ENCODE data around the gene SRP68.

DNA sequence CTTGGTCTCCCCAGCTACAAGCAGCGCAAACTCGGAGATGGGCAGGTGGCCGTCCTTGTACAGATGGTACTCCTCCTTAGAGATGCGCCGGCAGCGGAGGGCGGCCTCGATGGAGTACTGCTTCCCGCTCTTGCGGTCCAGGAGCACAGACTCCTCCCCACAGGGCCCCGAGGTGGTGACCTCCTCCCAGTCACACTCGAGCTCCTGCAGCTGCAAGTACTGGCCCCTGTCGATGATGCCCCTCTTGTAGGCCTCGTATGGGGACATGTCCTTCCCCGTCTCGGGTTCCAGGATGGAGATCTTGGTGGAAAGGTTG, 64.5 kb downstream of the SRP68 start:
- TF ChIP-seq POLR2A (IDR thresholded peaks at IDR 0.05; ENCODE audit: low read length) (no peak), ZFP36 (IDR thresholded peaks at IDR 0.05; ENCODE audit: borderline replicate concordance, partially characterized antibody) (no peak), NPAS2 (CRISPR knock-in tag; IDR thresholded peaks at IDR 0.05; ENCODE audit: borderline replicate concordance) (no peak), GATA3 (IDR thresholded peaks at IDR 0.05; ENCODE audit: borderline replicate concordance) (no peak), ZC3H11A (IDR thresholded peaks at IDR 0.05) (no peak), EP300 (IDR thresholded peaks at IDR 0.05) (no peak), SMC3 (IDR thresholded peaks at IDR 0.05) (no peak), JUNB (IDR thresholded peaks at IDR 0.05) (no peak), HOXA7 (CRISPR knock-in tag; IDR thresholded peaks at IDR 0.05) (no peak)
- TF ChIP-seq, protein P1, sequence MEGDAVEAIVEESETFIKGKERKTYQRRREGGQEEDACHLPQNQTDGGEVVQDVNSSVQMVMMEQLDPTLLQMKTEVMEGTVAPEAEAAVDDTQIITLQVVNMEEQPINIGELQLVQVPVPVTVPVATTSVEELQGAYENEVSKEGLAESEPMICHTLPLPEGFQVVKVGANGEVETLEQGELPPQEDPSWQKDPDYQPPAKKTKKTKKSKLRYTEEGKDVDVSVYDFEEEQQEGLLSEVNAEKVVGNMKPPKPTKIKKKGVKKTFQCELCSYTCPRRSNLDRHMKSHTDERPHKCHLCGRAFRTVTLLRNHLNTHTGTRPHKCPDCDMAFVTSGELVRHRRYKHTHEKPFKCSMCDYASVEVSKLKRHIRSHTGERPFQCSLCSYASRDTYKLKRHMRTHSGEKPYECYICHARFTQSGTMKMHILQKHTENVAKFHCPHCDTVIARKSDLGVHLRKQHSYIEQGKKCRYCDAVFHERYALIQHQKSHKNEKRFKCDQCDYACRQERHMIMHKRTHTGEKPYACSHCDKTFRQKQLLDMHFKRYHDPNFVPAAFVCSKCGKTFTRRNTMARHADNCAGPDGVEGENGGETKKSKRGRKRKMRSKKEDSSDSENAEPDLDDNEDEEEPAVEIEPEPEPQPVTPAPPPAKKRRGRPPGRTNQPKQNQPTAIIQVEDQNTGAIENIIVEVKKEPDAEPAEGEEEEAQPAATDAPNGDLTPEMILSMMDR (IDR thresholded peaks at IDR 0.05), result no peak
- TF ChIP-seq, protein P2, sequence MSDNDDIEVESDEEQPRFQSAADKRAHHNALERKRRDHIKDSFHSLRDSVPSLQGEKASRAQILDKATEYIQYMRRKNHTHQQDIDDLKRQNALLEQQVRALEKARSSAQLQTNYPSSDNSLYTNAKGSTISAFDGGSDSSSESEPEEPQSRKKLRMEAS (IDR thresholded peaks at IDR 0.05), result no peak
- TF ChIP-seq, protein P3, sequence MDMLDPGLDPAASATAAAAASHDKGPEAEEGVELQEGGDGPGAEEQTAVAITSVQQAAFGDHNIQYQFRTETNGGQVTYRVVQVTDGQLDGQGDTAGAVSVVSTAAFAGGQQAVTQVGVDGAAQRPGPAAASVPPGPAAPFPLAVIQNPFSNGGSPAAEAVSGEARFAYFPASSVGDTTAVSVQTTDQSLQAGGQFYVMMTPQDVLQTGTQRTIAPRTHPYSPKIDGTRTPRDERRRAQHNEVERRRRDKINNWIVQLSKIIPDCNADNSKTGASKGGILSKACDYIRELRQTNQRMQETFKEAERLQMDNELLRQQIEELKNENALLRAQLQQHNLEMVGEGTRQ (IDR thresholded peaks at IDR 0.05), result no peak

All from A549 (cell line).